ENCODE measurements around the gene FAM53B.

DNA sequence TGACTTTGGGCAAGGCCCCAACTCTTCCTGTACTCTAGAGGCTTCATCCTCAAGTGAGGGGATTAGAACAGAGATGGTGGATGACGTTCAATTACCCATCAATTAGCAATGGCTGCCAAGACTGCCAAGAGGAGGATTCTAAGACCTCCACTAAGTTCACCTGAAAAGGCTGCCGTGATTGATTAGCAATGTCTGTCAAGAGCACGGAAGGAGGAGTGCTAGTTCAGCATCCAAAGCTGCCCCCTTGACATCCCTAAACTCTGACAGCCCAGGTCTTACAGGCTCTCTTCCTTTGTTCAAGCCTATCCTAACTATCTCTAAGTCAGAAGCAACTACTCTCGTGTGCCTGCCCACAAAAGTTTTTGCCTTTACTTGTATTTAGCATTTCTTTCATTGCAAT is 68.4 kb downstream of the FAM53B start:
- TF ChIP-seq, protein P1, sequence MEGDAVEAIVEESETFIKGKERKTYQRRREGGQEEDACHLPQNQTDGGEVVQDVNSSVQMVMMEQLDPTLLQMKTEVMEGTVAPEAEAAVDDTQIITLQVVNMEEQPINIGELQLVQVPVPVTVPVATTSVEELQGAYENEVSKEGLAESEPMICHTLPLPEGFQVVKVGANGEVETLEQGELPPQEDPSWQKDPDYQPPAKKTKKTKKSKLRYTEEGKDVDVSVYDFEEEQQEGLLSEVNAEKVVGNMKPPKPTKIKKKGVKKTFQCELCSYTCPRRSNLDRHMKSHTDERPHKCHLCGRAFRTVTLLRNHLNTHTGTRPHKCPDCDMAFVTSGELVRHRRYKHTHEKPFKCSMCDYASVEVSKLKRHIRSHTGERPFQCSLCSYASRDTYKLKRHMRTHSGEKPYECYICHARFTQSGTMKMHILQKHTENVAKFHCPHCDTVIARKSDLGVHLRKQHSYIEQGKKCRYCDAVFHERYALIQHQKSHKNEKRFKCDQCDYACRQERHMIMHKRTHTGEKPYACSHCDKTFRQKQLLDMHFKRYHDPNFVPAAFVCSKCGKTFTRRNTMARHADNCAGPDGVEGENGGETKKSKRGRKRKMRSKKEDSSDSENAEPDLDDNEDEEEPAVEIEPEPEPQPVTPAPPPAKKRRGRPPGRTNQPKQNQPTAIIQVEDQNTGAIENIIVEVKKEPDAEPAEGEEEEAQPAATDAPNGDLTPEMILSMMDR (IDR thresholded peaks at IDR 0.05; ENCODE audit: low read length) = no peak
- TF ChIP-seq EZH2 (optimal IDR thresholded peaks at IDR 0.05; ENCODE audit: low read depth, low read length) (no peak), EZH2phosphoT487 (IDR thresholded peaks at IDR 0.05; ENCODE audit: low read length) (no peak)

Data from MM.1S (cell line).